Nephron progenitor cell (in vitro differentiated cells): ENCODE measurements around the gene CDK14.
A peak's percentile ranks its signal among the peaks of the same experiment; 100 is the strongest.

ENCODE experiments used
- DNase-seq: peaks from one replicate; pipeline ENCODE4 v3.0.0; 2021
- H3K27ac Mint-ChIP-seq: 2 replicates; pipeline ENCODE4 v1.8.0; 2021; ENCODE audit warnings: mild to moderate bottlenecking, moderate library complexity, mixed read lengths
- H3K27me3 Mint-ChIP-seq: 2 replicates; pipeline ENCODE4 v1.8.0; 2021; ENCODE audit warnings: mild to moderate bottlenecking, low read depth, mixed read lengths; ENCODE audit not compliant: poor library complexity
- H3K36me3 Mint-ChIP-seq: 2 replicates; pipeline ENCODE4 v1.8.0; 2021; ENCODE audit warnings: low read depth, mixed read lengths
- H3K4me1 Mint-ChIP-seq: 2 replicates; pipeline ENCODE4 v1.8.0; 2021; ENCODE audit warnings: mixed read lengths
- H3K4me3 Mint-ChIP-seq: 2 replicates; pipeline ENCODE4 v1.8.0; 2021; ENCODE audit warnings: mild to moderate bottlenecking, moderate library complexity, mixed read lengths
- H3K9me3 Mint-ChIP-seq: 2 replicates; pipeline ENCODE4 v1.8.0; 2021; ENCODE audit warnings: mild to moderate bottlenecking, moderate library complexity, mixed read lengths
- CTCF ChIP-seq: fragments of 200-600 bp; sonication (generic); IDR thresholded peaks from 2 replicates; pipeline ENCODE4 v1.5.0; 2021; ENCODE audit warnings: antibody characterized with exemption

The CDK14 gene

GRCh38 chr7:91043924-91044645 is 448.0 kb downstream of the CDK14 start:
- Mint-ChIP-seq H3K36me3 (peaks cover 2% of the 10 kb centered on the region), H3K27ac (no peak overlapping the region), H3K27me3 (no peaks in the 10 kb centered on the region), H3K4me1 (peaks cover 8% of the 10 kb centered on the region), H3K4me3 (no peak overlapping the region), H3K9me3 (no peaks in the 10 kb centered on the region)
- no peak for DNase-seq
- no peak for TF ChIP-seq CTCF

GRCh38 chr7:91045606-91046005 is 449.5 kb downstream of the CDK14 start:
- no peak for TF ChIP-seq CTCF
- no peak overlapping the region for H3K27ac Mint-ChIP-seq

GRCh38 chr7:91046322-91047089 is 450.4 kb downstream of the CDK14 start:
- H3K27me3 Mint-ChIP-seq = no peaks in the 10 kb centered on the region
- H3K9me3 Mint-ChIP-seq = no peaks in the 10 kb centered on the region
- peaks cover 19% of the 10 kb centered on the region for H3K4me1 Mint-ChIP-seq
- no peak for TF ChIP-seq CTCF
- H3K27ac Mint-ChIP-seq = no peak overlapping the region
- peaks cover 5% of the 10 kb centered on the region for H3K36me3 Mint-ChIP-seq
- no peak for DNase-seq
- H3K4me3 Mint-ChIP-seq = no peak overlapping the region

More at GRCh38 chr7:91045606-91046005, 449.5 kb downstream of the CDK14 start:
- Mint-ChIP-seq H3K9me3 (no peaks in the 10 kb centered on the region), H3K4me1 (peaks cover 10% of the 10 kb centered on the region), H3K36me3 (peaks cover 5% of the 10 kb centered on the region), H3K4me3 (no peak overlapping the region), H3K27me3 (no peaks in the 10 kb centered on the region)
- DNase-seq = no peak

GRCh38 chr7:91047636-91048035 is 451.5 kb downstream of the CDK14 start:
- Mint-ChIP-seq H3K9me3 (no peaks in the 10 kb centered on the region), H3K27me3 (no peaks in the 10 kb centered on the region), H3K4me1 (peaks cover 20% of the 10 kb centered on the region), H3K36me3 (peaks cover 5% of the 10 kb centered on the region), H3K27ac (no peak overlapping the region), H3K4me3 (no peak overlapping the region)
- DNase-seq = no peak
- TF ChIP-seq CTCF = no peak

- TF ChIP-seq CTCF = no peak
- Mint-ChIP-seq H3K4me3 (no peak overlapping the region), H3K9me3 (no peaks in the 10 kb centered on the region), H3K36me3 (peaks cover 8% of the 10 kb centered on the region), H3K4me1 (peaks cover 19% of the 10 kb centered on the region), H3K27me3 (no peaks in the 10 kb centered on the region), H3K27ac (peak overlapping the region; percentile 95)
- DNase-seq = no peak
These were observed 454.6 kb downstream of the CDK14 start for GRCh38 chr7:91050677-91051076.
